Measurements from ENCODE around the gene POLR2L. TPM values are rescaled to one million over a fixed set of nuclear protein-coding genes. Genes with fewer than 3 reads are reported as not detected.
A peak's percentile ranks its signal among the peaks of the same experiment; 100 is the strongest.

POLR2L gene
- total and polyA plus RNA-seq, 2 donors (not counting 1 experiment from before 2014, with no cell fraction given) = 44.4 to 80.8 TPM

DNA sequence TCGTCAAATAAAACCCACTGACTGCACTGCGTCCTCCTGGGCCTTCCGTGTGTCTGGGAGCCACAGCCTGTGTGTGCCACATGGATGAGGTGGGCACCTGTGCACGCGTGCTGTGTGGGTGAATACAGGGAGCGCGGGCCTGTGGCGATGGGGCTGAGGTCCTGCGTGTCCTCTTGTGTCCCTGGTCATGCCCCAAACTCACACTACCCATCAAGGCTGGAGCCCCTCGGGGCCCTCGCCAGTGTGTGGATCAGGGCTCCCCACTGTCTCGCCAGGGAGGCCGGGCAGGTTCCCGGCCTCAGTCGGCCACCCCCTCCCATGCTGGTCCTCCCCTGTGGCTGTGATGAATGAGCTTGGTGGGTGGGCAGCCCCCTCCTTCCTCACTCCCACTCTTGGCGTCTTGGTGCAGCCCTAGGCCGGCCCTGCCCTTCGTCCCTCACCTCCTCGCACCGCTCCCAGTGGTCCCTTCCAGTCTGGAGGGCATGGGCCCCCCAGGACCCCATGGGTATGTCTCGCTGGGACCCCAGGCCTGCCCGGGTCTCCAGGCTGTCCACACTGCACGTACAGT lies 10.3 kb downstream of the POLR2L start:
- CTCF ChIA-PET = interaction anchor here (1.1 to 2.1 kb wide), 3 partner anchors 11 to 56 kb away, joined by 3 to 6 read pairs (median 3); partner anchors contain the start of gene TSPAN4
- ATAC-seq (ENCODE audit: low read depth) = no peak

More for the DNA sequence above, 10.3 kb downstream of the POLR2L start:
- Histone ChIP-seq H3K4me2 (replicated peaks; ENCODE audit: low read depth, low read length, poor library complexity, severe bottlenecking) (peak overlapping the region; percentile 88), H3K9me3 (ENCODE audit: control extremely low read depth in 1 of 3, control insufficient read depth in 2 of 3, insufficient read depth in 1 of 3, low read length in 2 of 3) (peaks cover 0 to 15% (median 0%) of the 10 kb centered on the region in 3 donors), H3K79me2 (ENCODE audit: control insufficient read depth, insufficient read depth, low read length) (no peaks in the 10 kb centered on the region), H3K27me3 (replicated peaks in 1 of 4; ENCODE audit: control extremely low read depth in 1 of 4, control insufficient read depth in 3 of 4, insufficient read depth in 4 of 4, low read length in 3 of 4) (peaks cover 0 to 65% (median 20%) of the 10 kb centered on the region in 4 experiments), H3K36me3 (replicated peaks in 1 of 2; ENCODE audit: control extremely low read depth in 1 of 2, control insufficient read depth in 1 of 2, extremely low read depth in 1 of 2, insufficient read depth in 2 of 2, low read length in 1 of 2) (no peaks in the 10 kb centered on the region), H4K20me1 (ENCODE audit: control insufficient read depth, insufficient read depth, low read length, poor library complexity, severe bottlenecking) (peaks cover 56% of the 10 kb centered on the region), H2AFZ (ENCODE audit: insufficient read depth, low read depth, low read length, poor library complexity, severe bottlenecking) (peak overlapping the region; percentile 49), H3K9ac (ENCODE audit: low read length) (peak overlapping the region; percentile 42), H3K4me1 (ENCODE audit: control insufficient read depth in 2 of 2, insufficient read depth in 2 of 2, low read length in 2 of 2) (peaks cover 60 to 67% of the 10 kb centered on the region in 2 donors), H3K4me3 (ENCODE audit: control extremely low read depth in 1 of 5, extremely low read depth in 1 of 5, insufficient read depth in 1 of 5, low read depth in 2 of 5, low read length in 4 of 5) (peak overlapping the region in 3 of 5 experiments; percentile 33 to 58 (median 47)), H3K27ac (ENCODE audit: low read length in 2 of 2) (no peak overlapping the region)
- H3K4me3 Mint-ChIP-seq = peak overlapping the region; percentile 70
- DNase-seq = peak; percentile 50
- H3K27me3 Mint-ChIP-seq = peaks cover 7% of the 10 kb centered on the region
- H3K27ac Mint-ChIP-seq = no peak overlapping the region
- POLR2A ChIA-PET = interaction anchor here (1.0 to 6.4 kb wide), 3 partner anchors 11 to 36 kb away, joined by 3 to 57 read pairs (median 6); partner anchors contain the start of genes PNPLA2, POLR2L and TSPAN4
- no peaks in the 10 kb centered on the region for H3K9me3 Mint-ChIP-seq (ENCODE audit: insufficient read depth)
- peaks cover 48% of the 10 kb centered on the region for H3K4me1 Mint-ChIP-seq
- no peak for TF ChIP-seq EZH2 (IDR thresholded peaks at IDR 0.05; ENCODE audit: borderline replicate concordance, insufficient read depth, low read depth, low read length, poor library complexity, severe bottlenecking)
- TF ChIP-seq, protein P1, sequence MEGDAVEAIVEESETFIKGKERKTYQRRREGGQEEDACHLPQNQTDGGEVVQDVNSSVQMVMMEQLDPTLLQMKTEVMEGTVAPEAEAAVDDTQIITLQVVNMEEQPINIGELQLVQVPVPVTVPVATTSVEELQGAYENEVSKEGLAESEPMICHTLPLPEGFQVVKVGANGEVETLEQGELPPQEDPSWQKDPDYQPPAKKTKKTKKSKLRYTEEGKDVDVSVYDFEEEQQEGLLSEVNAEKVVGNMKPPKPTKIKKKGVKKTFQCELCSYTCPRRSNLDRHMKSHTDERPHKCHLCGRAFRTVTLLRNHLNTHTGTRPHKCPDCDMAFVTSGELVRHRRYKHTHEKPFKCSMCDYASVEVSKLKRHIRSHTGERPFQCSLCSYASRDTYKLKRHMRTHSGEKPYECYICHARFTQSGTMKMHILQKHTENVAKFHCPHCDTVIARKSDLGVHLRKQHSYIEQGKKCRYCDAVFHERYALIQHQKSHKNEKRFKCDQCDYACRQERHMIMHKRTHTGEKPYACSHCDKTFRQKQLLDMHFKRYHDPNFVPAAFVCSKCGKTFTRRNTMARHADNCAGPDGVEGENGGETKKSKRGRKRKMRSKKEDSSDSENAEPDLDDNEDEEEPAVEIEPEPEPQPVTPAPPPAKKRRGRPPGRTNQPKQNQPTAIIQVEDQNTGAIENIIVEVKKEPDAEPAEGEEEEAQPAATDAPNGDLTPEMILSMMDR (IDR thresholded peaks at IDR 0.05) = no peak
- intact Hi-C loops (cut with micrococcal nuclease) = no loop called here
- 83% methylated on average over 19 of the region's 23 CpGs for WGBS (ENCODE audit: insufficient coverage)
